Endodermal cell (in vitro differentiated cells): Measurements from ENCODE around the gene TRMO. TPM values are rescaled to one million over a fixed set of nuclear protein-coding genes. Genes with fewer than 3 reads are reported as not detected.

Experiments
- DNase-seq: peaks from one replicate; pipeline ENCODE4 v3.0.0-alpha.2; 2017
- H3K27ac ChIP-seq: 2 replicates; pipeline ENCODE4 v1.5.1; 2013; ENCODE audit warnings: mild to moderate bottlenecking, low read depth, low read length, moderate library complexity
- H3K27me3 ChIP-seq: 2 replicates; pipeline ENCODE4 v1.6.1; 2013; ENCODE audit warnings: mild to moderate bottlenecking, low read length, moderate library complexity; ENCODE audit not compliant: insufficient read depth, control insufficient read depth, poor library complexity, severe bottlenecking
- H3K36me3 ChIP-seq: 2 replicates; pipeline ENCODE4 v1.7.0; 2013; ENCODE audit warnings: mild to moderate bottlenecking, low read length, moderate library complexity; ENCODE audit not compliant: control insufficient read depth, insufficient read depth
- H3K4me1 ChIP-seq: one replicate; pipeline ENCODE4 v1.7.0; 2013; ENCODE audit warnings: low read length; ENCODE audit not compliant: control insufficient read depth, insufficient read depth
- H3K4me3 ChIP-seq: 2 replicates; pipeline ENCODE4 v1.5.1; 2013; ENCODE audit warnings: mild to moderate bottlenecking, low read length, moderate library complexity
- H3K9ac ChIP-seq: 2 replicates; pipeline ENCODE4 v1.6.1; 2013; ENCODE audit warnings: mild to moderate bottlenecking, low read length, moderate library complexity; ENCODE audit not compliant: poor library complexity, severe bottlenecking; ENCODE audit errors: extremely low read depth
- H3K9me3 ChIP-seq: 2 replicates; pipeline ENCODE4 v1.6.1; 2013; ENCODE audit warnings: mild to moderate bottlenecking, low read length, moderate library complexity; ENCODE audit not compliant: control insufficient read depth
- H3K27ac Mint-ChIP-seq: 2 replicates; pipeline ENCODE4 v1.8.0; 2020; ENCODE audit warnings: mixed read lengths
- H3K27me3 Mint-ChIP-seq: 2 replicates; pipeline ENCODE4 v1.8.0; 2021; ENCODE audit warnings: mild to moderate bottlenecking, mixed read lengths; ENCODE audit not compliant: insufficient read depth
- H3K36me3 Mint-ChIP-seq: 2 replicates; pipeline ENCODE4 v1.8.0; 2020; ENCODE audit warnings: low read depth, mixed read lengths
- H3K4me1 Mint-ChIP-seq: 2 replicates; pipeline ENCODE4 v1.8.0; 2020; ENCODE audit warnings: mixed read lengths
- H3K4me3 Mint-ChIP-seq: 2 replicates; pipeline ENCODE4 v1.8.0; 2020; ENCODE audit warnings: mild to moderate bottlenecking, moderate library complexity, mixed read lengths
- H3K9me3 Mint-ChIP-seq: 2 replicates; pipeline ENCODE4 v1.8.0; 2020; ENCODE audit warnings: mild to moderate bottlenecking, mixed read lengths
- WGBS, 2 experiments: methylation state at CpG; one replicate each; pipeline versions ENCODE4 v1.1.5 to v1.1.7; 2013; ENCODE audit warnings: missing lambda C conversion rate in 2 of 2, mixed read lengths in 1 of 2; ENCODE audit not compliant: insufficient coverage in 1 of 2, insufficient read length in 1 of 2; 5-methylcytosine and 5-hydroxymethylcytosine counted together
- total RNA-seq, 2 donors: library from RNA; stranded (reverse); fragmentation: NEBNext Ultra II Directional in 1 of 2; extraction: Animal tissue kit (Norgen Biotek cat#: 25700) in 1 of 2; gene quantifications; 2 replicates in 1 of 2; 3 replicates in 1 of 2; pipeline ENCODE4 v1.2.1, GENCODE V29; 2021
- TF ChIP-seq, protein P1 (sequence below): fragments of 200-600 bp; sonication (generic); conservative IDR thresholded peaks from 2 replicates; pipeline ENCODE4 v1.5.0; 2021; ENCODE audit warnings: antibody characterized with exemption, mild to moderate bottlenecking

TRMO gene
- total RNA-seq, 2 donors from 2014 or later, result 4.9 to 7.2 TPM

DNA sequence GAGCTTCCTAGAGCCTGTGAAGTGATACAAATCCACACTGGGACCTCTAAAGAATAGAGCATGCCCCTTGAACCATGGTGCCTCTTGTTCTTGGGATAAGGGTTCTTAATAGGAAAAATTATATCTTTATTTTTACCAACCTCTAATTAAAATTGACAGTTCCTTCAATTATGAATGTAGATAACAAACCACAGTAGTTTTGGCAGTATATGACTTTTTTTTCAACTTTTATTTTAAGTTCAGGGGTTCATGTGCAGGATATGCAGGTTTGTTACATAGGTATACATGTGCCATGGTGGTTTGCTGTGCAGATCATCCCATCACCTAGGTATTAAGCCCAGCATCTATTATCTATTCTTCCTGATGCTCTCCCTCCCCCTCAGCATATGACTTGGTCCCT is 14.7 kb upstream of the TRMO start:
- H3K27me3 ChIP-seq, result peaks cover 93% of the 10 kb centered on the region
- no peak for DNase-seq
- Mint-ChIP-seq H3K4me1 (no peaks in the 10 kb centered on the region), H3K27me3 (peaks cover 84% of the 10 kb centered on the region), H3K27ac (no peak overlapping the region), H3K4me3 (no peak overlapping the region), H3K36me3 (no peaks in the 10 kb centered on the region), H3K9me3 (no peaks in the 10 kb centered on the region)
- H3K9ac ChIP-seq, result no peak overlapping the region
- no peak overlapping the region for H3K27ac ChIP-seq
- no peak overlapping the region for H3K4me3 ChIP-seq
- no peaks in the 10 kb centered on the region for H3K36me3 ChIP-seq
- no peaks in the 10 kb centered on the region for H3K4me1 ChIP-seq
- TF ChIP-seq, protein P1, sequence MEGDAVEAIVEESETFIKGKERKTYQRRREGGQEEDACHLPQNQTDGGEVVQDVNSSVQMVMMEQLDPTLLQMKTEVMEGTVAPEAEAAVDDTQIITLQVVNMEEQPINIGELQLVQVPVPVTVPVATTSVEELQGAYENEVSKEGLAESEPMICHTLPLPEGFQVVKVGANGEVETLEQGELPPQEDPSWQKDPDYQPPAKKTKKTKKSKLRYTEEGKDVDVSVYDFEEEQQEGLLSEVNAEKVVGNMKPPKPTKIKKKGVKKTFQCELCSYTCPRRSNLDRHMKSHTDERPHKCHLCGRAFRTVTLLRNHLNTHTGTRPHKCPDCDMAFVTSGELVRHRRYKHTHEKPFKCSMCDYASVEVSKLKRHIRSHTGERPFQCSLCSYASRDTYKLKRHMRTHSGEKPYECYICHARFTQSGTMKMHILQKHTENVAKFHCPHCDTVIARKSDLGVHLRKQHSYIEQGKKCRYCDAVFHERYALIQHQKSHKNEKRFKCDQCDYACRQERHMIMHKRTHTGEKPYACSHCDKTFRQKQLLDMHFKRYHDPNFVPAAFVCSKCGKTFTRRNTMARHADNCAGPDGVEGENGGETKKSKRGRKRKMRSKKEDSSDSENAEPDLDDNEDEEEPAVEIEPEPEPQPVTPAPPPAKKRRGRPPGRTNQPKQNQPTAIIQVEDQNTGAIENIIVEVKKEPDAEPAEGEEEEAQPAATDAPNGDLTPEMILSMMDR, result no peak
- no peaks in the 10 kb centered on the region for H3K9me3 ChIP-seq

DNA sequence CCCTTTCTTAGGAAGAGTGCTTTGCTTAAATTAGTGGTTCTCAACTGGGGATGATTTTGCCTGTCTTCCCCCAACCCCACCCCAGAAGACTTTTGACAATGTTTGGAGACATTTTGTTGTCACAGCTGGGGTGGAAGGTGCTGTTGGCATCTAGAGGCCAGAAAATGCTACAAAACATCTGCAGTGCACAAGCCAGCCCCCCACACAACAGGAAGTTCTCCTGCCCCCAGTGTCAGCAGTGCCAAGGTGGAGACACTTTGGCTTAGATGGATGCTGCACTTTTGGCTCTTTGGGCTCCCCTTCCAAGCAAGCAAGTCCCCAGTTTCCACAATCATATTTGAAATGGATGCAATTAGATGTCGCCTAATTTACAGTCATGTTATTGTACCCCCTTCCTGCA is 13.0 kb upstream of the TRMO start:
- DNase-seq, result no peak
- no peaks in the 10 kb centered on the region for H3K36me3 Mint-ChIP-seq
- Histone ChIP-seq H3K4me1 (no peaks in the 10 kb centered on the region), H3K9ac (no peak overlapping the region), H3K36me3 (no peaks in the 10 kb centered on the region), H3K27me3 (peaks cover 93% of the 10 kb centered on the region), H3K9me3 (no peaks in the 10 kb centered on the region), H3K4me3 (no peak overlapping the region), H3K27ac (no peak overlapping the region)
- 86% methylated on average over 1 of the region's 1 CpG for WGBS, 2 experiments
- TF ChIP-seq, protein P1, result no peak
- no peaks in the 10 kb centered on the region for H3K9me3 Mint-ChIP-seq
- H3K27me3 Mint-ChIP-seq, result peaks cover 86% of the 10 kb centered on the region
- no peaks in the 10 kb centered on the region for H3K4me1 Mint-ChIP-seq
- no peak overlapping the region for H3K27ac Mint-ChIP-seq
- no peak overlapping the region for H3K4me3 Mint-ChIP-seq

DNA sequence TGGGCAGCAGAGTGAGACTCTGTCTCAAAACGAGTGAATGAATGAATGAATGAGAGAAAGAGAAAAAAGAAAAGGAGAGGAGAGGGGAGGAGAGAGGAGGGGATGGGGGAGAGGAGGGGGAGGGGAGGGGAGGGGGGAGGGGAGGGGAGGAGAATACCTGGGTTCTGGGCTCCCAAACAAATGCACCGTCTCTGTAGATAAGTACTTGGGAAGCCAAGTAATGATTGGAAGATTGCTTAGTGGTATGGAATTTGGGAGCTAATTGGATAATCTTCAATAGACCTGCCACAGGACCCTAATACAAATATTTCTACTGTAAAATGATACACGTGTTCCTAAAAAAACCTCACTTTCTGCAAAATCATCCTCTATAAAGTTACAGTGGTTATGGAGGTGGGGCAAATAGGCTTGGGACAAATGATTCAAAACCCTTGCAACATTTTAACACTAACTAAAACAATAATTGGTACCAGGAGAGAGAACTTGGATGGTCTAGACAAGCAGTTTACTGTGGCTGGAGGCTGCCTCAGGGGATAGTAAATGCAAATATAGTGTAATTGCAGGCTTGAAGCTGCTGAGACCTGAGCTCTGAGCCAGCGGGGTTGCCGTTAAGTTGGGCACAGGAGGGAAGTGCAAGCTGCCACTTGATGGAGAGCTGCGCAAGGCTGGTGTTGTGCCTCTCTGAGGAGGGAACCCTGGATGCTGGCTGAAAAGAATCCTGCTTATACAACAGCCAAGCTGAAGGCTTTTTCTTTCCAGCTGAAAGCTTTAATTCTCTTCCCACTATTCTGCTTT is 12.2 kb upstream of the TRMO start:
- Mint-ChIP-seq H3K4me1 (no peaks in the 10 kb centered on the region), H3K36me3 (no peaks in the 10 kb centered on the region), H3K9me3 (no peaks in the 10 kb centered on the region), H3K27me3 (peaks cover 86% of the 10 kb centered on the region), H3K4me3 (no peak overlapping the region), H3K27ac (no peak overlapping the region)
- H3K4me3 ChIP-seq, result no peak overlapping the region
- 48 to 50% methylated on average over 3 to 5 of the region's 6 CpGs for WGBS, 2 experiments
- no peaks in the 10 kb centered on the region for H3K9me3 ChIP-seq
- DNase-seq, result peak; percentile 59
- H3K27ac ChIP-seq, result no peak overlapping the region
- no peaks in the 10 kb centered on the region for H3K4me1 ChIP-seq
- H3K9ac ChIP-seq, result no peak overlapping the region
- TF ChIP-seq, protein P1, result no peak
- no peaks in the 10 kb centered on the region for H3K36me3 ChIP-seq
- H3K27me3 ChIP-seq, result peaks cover 93% of the 10 kb centered on the region
